Activated CD4-positive, alpha-beta T cell treated with anti-CD3 and anti-CD28 coated beads for 24 hours (primary cell): Measurements from ENCODE around the gene FAM53A.
"Not testable (repeated sequence)": the region's sequence is repeated elsewhere in the genome, so short reads cannot be mapped to it uniquely, and the experiment has no call there.

Source experiments
- DNase-seq, 2 donors: peaks; one replicate each; pipeline ENCODE4 v3.0.0-alpha.2; 2020; ENCODE audit warnings: low read depth in 2 of 2

The FAM53A gene

GRCh38 chr4:1716065-1716945 is 32.2 kb upstream of the FAM53A start:
- DNase-seq, result no peak

- DNase-seq, result no peak
Observed at GRCh38 chr4:1715002-1715758, 31.1 kb upstream of the FAM53A start.

- DNase-seq, result no peak
Observed at GRCh38 chr4:1714303-1715001, 30.3 kb upstream of the FAM53A start.

- DNase-seq, result no peak
Observed at GRCh38 chr4:1713003-1713851, 29.1 kb upstream of the FAM53A start.

- peak; percentile 97 to 98 for DNase-seq
Observed at GRCh38 chr4:1712216-1713002, 28.3 kb upstream of the FAM53A start, which contains the start of gene SLBP. Gene SLBP, minus strand, starts transcription at chr4:1712319. Its CDS starts 131 bp downstream, at chr4:1712188.

GRCh38 chr4:1711571-1712215 is 27.6 kb upstream of the FAM53A start:
- no peak for DNase-seq

- DNase-seq, result no peak
Observed at GRCh38 chr4:1711055-1711570, 27.0 kb upstream of the FAM53A start.

- DNase-seq, result no peak
Observed at GRCh38 chr4:1708581-1708980, 24.5 kb upstream of the FAM53A start.

- no peak for DNase-seq
Observed at GRCh38 chr4:1706358-1706757, 22.2 kb upstream of the FAM53A start.

- no peak for DNase-seq
Observed at GRCh38 chr4:1705732-1706131, 21.6 kb upstream of the FAM53A start.

GRCh38 chr4:1703867-1704266 is 19.8 kb upstream of the FAM53A start:
- DNase-seq, result no peak

GRCh38 chr4:1701671-1702070 is 17.6 kb upstream of the FAM53A start:
- not testable (repeated sequence) for DNase-seq

GRCh38 chr4:1695913-1696312 is 11.8 kb upstream of the FAM53A start:
- DNase-seq, result no peak

- DNase-seq, result peak; percentile 66 to 68
Observed at GRCh38 chr4:1693131-1693896, 9.2 kb upstream of the FAM53A start.

- DNase-seq, result no peak
Observed at GRCh38 chr4:1691737-1692373, 7.7 kb upstream of the FAM53A start.

- DNase-seq, result no peak
Observed at GRCh38 chr4:1690698-1691097, 6.6 kb upstream of the FAM53A start.

- no peak for DNase-seq
Observed at GRCh38 chr4:1686440-1687036, 2.4 kb upstream of the FAM53A start.
